K562 (cell line): ENCODE results near the gene FBXW11. TPM values are rescaled to one million over a fixed set of nuclear protein-coding genes. Genes with fewer than 3 reads are reported as not detected.

Source experiments
- HDAC6 ChIP-seq: IDR thresholded peaks from 2 replicates; pipeline ENCODE4 v1.6.1; 2012; ENCODE audit warnings: low read depth, mild to moderate bottlenecking, control low read depth, inconsistent platforms, low read length, moderate library complexity
- NFE2 ChIP-seq: IDR thresholded peaks from 2 replicates; pipeline ENCODE4 v1.6.1; 2014; ENCODE audit warnings: antibody characterized with exemption, low read depth
- ZC3H8 ChIP-seq: fragments of 450-650 bp; IDR thresholded peaks from 2 replicates; pipeline ENCODE4 v1.6.1; 2017
- ZKSCAN8 ChIP-seq: fragments of 200-800 bp; sonication (Bioruptor generic); IDR thresholded peaks from 2 replicates; pipeline ENCODE4 v1.6.1; 2016; ENCODE audit warnings: missing genetic modification characterization, missing compliant biosample characterization
- ZNF134 ChIP-seq: fragments of 250-450 bp; sonication (Bioruptor Pico); conservative IDR thresholded peaks from 2 replicates; pipeline ENCODE4 v1.4.0; 2020
- ZNF431 ChIP-seq: sonication (generic); formaldehyde crosslinking; IDR thresholded peaks from 2 replicates; pipeline ENCODE4 v1.8.0; 2022; ENCODE audit warnings: mild to moderate bottlenecking, missing genetic modification reagents
- polyA plus RNA-seq, 8 experiments: library from polyadenylated mRNA; depleted of rRNA in 4 of 8; stranded (reverse) in 5 of 8; unstranded in 3 of 8; fragments of >200 nt; fragmentation: Nextera tagmentation in 2 of 8; fragmentation: Illumina TruSeq in 1 of 8; extraction: Ambion mirVana in 2 of 8; extraction: Trizol in 1 of 8; gene quantifications; 2 replicates each; pipeline versions ENCODE4 v1.2.1 to v1.2.3, GENCODE V29; 2011 to 2014; ENCODE audit warnings: inconsistent platforms in 1 of 8, missing spikeins in 1 of 8
- total RNA-seq, 7 experiments: library from RNA; depleted of rRNA in 6 of 7; stranded (reverse); fragments of >200 nt in 6 of 7; fragmentation: Illumina TruSeq in 2 of 7; extraction: Trizol in 2 of 7; gene quantifications; 2 replicates each; pipeline versions ENCODE4 v1.2.1 to v1.2.3, GENCODE V29; 2011 to 2021; ENCODE audit warnings: low replicate concordance in 1 of 7
- TF ChIP-seq, protein P1 (sequence below): fragments of 200-600 bp; sonication (generic); IDR thresholded peaks from one replicate; pipeline ENCODE4 v1.6.1; 2012; ENCODE audit warnings: mild to moderate bottlenecking, low read depth, low read length, inconsistent platforms
- TF ChIP-seq, protein P2 (sequence below): fragments of 250-450 bp; sonication (Bioruptor Pico); IDR thresholded peaks from 2 replicates; pipeline ENCODE4 v1.9.0; 2021; ENCODE audit warnings: mild to moderate bottlenecking, inconsistent platforms
- TF ChIP-seq, protein P3 (sequence below): sonication (generic); formaldehyde crosslinking; IDR thresholded peaks from 2 replicates; pipeline ENCODE4 v1.8.0; 2022; ENCODE audit warnings: mild to moderate bottlenecking, missing genetic modification reagents
- TF ChIP-seq, protein P4 (sequence below): fragments of 450-650 bp; conservative IDR thresholded peaks from 2 replicates; pipeline ENCODE4 v1.6.1; 2016; ENCODE audit warnings: missing genetic modification characterization, low read depth, mild to moderate bottlenecking, missing compliant biosample characterization, moderate library complexity

The FBXW11 gene
- total and polyA plus RNA-seq, 9 of the 15 experiments (the other 6 are each of a cell fraction or from before 2014, with no cell fraction given), result 3.0 to 28.6 (median 23.6) TPM

DNA sequence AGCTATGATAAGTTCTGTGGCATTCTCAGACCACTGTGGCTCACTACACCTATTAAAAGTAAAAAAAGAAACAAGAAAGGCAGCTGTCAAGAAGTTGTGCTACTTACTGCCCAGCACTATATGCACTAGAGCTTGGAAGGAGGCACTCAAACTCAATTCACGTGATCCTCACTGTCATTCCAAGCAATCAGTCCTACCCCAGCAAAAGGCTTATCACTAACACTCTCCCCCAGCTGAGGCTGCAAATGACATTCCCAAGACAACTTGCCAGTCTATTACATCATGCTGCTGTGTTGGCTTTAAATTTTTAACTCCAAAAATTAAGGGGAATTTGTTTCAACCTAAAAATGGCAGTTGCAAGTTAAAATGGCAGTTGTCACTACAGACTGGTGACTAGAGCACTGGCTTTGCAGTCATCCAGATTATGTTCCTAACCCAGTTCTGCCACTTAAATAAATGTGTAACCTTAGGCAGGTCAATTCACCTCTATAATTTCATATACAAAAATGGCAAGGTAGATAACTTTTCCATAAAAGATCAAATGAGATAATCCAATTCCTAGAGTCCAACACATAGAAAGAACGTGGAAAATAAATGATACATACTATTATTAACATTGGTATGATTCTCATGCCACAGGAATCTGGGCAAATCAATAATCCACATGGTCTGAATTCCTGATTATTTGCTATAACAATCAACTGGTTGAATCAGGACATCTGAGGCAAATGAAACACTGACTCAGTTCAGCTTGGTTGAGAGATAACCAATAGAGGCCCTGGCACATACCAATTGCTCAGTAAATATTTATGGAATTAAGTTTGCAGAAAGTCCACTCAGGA, 52.4 kb downstream of the FBXW11 start (continued):
- TF ChIP-seq, protein P1, sequence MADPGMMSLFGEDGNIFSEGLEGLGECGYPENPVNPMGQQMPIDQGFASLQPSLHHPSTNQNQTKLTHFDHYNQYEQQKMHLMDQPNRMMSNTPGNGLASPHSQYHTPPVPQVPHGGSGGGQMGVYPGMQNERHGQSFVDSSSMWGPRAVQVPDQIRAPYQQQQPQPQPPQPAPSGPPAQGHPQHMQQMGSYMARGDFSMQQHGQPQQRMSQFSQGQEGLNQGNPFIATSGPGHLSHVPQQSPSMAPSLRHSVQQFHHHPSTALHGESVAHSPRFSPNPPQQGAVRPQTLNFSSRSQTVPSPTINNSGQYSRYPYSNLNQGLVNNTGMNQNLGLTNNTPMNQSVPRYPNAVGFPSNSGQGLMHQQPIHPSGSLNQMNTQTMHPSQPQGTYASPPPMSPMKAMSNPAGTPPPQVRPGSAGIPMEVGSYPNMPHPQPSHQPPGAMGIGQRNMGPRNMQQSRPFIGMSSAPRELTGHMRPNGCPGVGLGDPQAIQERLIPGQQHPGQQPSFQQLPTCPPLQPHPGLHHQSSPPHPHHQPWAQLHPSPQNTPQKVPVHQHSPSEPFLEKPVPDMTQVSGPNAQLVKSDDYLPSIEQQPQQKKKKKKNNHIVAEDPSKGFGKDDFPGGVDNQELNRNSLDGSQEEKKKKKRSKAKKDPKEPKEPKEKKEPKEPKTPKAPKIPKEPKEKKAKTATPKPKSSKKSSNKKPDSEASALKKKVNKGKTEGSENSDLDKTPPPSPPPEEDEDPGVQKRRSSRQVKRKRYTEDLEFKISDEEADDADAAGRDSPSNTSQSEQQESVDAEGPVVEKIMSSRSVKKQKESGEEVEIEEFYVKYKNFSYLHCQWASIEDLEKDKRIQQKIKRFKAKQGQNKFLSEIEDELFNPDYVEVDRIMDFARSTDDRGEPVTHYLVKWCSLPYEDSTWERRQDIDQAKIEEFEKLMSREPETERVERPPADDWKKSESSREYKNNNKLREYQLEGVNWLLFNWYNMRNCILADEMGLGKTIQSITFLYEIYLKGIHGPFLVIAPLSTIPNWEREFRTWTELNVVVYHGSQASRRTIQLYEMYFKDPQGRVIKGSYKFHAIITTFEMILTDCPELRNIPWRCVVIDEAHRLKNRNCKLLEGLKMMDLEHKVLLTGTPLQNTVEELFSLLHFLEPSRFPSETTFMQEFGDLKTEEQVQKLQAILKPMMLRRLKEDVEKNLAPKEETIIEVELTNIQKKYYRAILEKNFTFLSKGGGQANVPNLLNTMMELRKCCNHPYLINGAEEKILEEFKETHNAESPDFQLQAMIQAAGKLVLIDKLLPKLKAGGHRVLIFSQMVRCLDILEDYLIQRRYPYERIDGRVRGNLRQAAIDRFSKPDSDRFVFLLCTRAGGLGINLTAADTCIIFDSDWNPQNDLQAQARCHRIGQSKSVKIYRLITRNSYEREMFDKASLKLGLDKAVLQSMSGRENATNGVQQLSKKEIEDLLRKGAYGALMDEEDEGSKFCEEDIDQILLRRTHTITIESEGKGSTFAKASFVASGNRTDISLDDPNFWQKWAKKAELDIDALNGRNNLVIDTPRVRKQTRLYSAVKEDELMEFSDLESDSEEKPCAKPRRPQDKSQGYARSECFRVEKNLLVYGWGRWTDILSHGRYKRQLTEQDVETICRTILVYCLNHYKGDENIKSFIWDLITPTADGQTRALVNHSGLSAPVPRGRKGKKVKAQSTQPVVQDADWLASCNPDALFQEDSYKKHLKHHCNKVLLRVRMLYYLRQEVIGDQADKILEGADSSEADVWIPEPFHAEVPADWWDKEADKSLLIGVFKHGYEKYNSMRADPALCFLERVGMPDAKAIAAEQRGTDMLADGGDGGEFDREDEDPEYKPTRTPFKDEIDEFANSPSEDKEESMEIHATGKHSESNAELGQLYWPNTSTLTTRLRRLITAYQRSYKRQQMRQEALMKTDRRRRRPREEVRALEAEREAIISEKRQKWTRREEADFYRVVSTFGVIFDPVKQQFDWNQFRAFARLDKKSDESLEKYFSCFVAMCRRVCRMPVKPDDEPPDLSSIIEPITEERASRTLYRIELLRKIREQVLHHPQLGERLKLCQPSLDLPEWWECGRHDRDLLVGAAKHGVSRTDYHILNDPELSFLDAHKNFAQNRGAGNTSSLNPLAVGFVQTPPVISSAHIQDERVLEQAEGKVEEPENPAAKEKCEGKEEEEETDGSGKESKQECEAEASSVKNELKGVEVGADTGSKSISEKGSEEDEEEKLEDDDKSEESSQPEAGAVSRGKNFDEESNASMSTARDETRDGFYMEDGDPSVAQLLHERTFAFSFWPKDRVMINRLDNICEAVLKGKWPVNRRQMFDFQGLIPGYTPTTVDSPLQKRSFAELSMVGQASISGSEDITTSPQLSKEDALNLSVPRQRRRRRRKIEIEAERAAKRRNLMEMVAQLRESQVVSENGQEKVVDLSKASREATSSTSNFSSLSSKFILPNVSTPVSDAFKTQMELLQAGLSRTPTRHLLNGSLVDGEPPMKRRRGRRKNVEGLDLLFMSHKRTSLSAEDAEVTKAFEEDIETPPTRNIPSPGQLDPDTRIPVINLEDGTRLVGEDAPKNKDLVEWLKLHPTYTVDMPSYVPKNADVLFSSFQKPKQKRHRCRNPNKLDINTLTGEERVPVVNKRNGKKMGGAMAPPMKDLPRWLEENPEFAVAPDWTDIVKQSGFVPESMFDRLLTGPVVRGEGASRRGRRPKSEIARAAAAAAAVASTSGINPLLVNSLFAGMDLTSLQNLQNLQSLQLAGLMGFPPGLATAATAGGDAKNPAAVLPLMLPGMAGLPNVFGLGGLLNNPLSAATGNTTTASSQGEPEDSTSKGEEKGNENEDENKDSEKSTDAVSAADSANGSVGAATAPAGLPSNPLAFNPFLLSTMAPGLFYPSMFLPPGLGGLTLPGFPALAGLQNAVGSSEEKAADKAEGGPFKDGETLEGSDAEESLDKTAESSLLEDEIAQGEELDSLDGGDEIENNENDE, result no peak
- TF ChIP-seq ZNF431 (CRISPR knock-in tag), result no peak
- TF ChIP-seq HDAC6, result no peak
- TF ChIP-seq, protein P2, sequence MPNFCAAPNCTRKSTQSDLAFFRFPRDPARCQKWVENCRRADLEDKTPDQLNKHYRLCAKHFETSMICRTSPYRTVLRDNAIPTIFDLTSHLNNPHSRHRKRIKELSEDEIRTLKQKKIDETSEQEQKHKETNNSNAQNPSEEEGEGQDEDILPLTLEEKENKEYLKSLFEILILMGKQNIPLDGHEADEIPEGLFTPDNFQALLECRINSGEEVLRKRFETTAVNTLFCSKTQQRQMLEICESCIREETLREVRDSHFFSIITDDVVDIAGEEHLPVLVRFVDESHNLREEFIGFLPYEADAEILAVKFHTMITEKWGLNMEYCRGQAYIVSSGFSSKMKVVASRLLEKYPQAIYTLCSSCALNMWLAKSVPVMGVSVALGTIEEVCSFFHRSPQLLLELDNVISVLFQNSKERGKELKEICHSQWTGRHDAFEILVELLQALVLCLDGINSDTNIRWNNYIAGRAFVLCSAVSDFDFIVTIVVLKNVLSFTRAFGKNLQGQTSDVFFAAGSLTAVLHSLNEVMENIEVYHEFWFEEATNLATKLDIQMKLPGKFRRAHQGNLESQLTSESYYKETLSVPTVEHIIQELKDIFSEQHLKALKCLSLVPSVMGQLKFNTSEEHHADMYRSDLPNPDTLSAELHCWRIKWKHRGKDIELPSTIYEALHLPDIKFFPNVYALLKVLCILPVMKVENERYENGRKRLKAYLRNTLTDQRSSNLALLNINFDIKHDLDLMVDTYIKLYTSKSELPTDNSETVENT (CRISPR knock-in tag), result no peak
- TF ChIP-seq ZNF134, result no peak
- peak; percentile 36; the same call in 1 of the 2 replicates for TF ChIP-seq ZKSCAN8
- TF ChIP-seq, protein P3, sequence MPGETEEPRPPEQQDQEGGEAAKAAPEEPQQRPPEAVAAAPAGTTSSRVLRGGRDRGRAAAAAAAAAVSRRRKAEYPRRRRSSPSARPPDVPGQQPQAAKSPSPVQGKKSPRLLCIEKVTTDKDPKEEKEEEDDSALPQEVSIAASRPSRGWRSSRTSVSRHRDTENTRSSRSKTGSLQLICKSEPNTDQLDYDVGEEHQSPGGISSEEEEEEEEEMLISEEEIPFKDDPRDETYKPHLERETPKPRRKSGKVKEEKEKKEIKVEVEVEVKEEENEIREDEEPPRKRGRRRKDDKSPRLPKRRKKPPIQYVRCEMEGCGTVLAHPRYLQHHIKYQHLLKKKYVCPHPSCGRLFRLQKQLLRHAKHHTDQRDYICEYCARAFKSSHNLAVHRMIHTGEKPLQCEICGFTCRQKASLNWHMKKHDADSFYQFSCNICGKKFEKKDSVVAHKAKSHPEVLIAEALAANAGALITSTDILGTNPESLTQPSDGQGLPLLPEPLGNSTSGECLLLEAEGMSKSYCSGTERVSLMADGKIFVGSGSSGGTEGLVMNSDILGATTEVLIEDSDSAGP (CRISPR knock-in tag), result no peak
- peak; percentile 37 for TF ChIP-seq NFE2
- TF ChIP-seq ZC3H8, result no peak
- TF ChIP-seq, protein P4, sequence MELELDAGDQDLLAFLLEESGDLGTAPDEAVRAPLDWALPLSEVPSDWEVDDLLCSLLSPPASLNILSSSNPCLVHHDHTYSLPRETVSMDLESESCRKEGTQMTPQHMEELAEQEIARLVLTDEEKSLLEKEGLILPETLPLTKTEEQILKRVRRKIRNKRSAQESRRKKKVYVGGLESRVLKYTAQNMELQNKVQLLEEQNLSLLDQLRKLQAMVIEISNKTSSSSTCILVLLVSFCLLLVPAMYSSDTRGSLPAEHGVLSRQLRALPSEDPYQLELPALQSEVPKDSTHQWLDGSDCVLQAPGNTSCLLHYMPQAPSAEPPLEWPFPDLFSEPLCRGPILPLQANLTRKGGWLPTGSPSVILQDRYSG (tag), result peak; percentile 66; the same call in 1 of the 2 replicates
